HFFc6 (cell line): ENCODE data around the gene TNKS1BP1. TPM values are rescaled to one million over a fixed set of nuclear protein-coding genes. Genes with fewer than 3 reads are reported as not detected.
A peak's percentile ranks its signal among the peaks of the same experiment; 100 is the strongest.

Experiments
- DNase-seq: peaks from one replicate; pipeline ENCODE4 v3.0.0-alpha.2; 2018
- H3K27ac Mint-ChIP-seq: 2 replicates; pipeline ENCODE4 v1.8.0; 2020; ENCODE audit warnings: mild to moderate bottlenecking, mixed read lengths
- H3K27me3 Mint-ChIP-seq: 2 replicates; pipeline ENCODE4 v1.8.0; 2021; ENCODE audit warnings: mild to moderate bottlenecking, moderate library complexity, mixed read lengths; ENCODE audit not compliant: insufficient read depth
- H3K36me3 Mint-ChIP-seq: 2 replicates; pipeline ENCODE4 v1.8.0; 2021; ENCODE audit warnings: low read depth, mixed read lengths
- H3K4me1 Mint-ChIP-seq: 2 replicates; pipeline ENCODE4 v1.8.0; 2020; ENCODE audit warnings: low read depth, mixed read lengths
- H3K4me3 Mint-ChIP-seq: 2 replicates; pipeline ENCODE4 v1.8.0; 2020; ENCODE audit warnings: mild to moderate bottlenecking, moderate library complexity, mixed read lengths
- H3K9me3 Mint-ChIP-seq: 2 replicates; pipeline ENCODE4 v1.8.0; 2020; ENCODE audit warnings: mild to moderate bottlenecking, mixed read lengths
- CTCF ChIP-seq: fragments of 200-600 bp; sonication (generic); IDR thresholded peaks from 2 replicates; pipeline ENCODE4 v1.5.0; 2021; ENCODE audit warnings: antibody characterized with exemption, mild to moderate bottlenecking
- long read RNA-seq: library from polyadenylated mRNA; unstranded; transcript quantifications from one replicate; pipeline ENCODE4 v2.0.0, GENCODE V29; 2019
- total RNA-seq, 6 experiments: library from RNA; stranded (reverse); fragmentation: NEBNext Ultra II Directional; extraction: Animal tissue kit (Norgen Biotek cat#: 25700); gene quantifications; 2 replicates in 1 of 6; 3 replicates in 5 of 6; pipeline ENCODE4 v1.2.3, GENCODE V29; 2021

TNKS1BP1 gene, protein sequence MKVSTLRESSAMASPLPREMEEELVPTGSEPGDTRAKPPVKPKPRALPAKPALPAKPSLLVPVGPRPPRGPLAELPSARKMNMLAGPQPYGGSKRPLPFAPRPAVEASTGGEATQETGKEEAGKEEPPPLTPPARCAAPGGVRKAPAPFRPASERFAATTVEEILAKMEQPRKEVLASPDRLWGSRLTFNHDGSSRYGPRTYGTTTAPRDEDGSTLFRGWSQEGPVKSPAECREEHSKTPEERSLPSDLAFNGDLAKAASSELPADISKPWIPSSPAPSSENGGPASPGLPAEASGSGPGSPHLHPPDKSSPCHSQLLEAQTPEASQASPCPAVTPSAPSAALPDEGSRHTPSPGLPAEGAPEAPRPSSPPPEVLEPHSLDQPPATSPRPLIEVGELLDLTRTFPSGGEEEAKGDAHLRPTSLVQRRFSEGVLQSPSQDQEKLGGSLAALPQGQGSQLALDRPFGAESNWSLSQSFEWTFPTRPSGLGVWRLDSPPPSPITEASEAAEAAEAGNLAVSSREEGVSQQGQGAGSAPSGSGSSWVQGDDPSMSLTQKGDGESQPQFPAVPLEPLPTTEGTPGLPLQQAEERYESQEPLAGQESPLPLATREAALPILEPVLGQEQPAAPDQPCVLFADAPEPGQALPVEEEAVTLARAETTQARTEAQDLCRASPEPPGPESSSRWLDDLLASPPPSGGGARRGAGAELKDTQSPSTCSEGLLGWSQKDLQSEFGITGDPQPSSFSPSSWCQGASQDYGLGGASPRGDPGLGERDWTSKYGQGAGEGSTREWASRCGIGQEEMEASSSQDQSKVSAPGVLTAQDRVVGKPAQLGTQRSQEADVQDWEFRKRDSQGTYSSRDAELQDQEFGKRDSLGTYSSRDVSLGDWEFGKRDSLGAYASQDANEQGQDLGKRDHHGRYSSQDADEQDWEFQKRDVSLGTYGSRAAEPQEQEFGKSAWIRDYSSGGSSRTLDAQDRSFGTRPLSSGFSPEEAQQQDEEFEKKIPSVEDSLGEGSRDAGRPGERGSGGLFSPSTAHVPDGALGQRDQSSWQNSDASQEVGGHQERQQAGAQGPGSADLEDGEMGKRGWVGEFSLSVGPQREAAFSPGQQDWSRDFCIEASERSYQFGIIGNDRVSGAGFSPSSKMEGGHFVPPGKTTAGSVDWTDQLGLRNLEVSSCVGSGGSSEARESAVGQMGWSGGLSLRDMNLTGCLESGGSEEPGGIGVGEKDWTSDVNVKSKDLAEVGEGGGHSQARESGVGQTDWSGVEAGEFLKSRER (N-terminal part only)
- total RNA-seq = 100 to 1,000 TPM; 118 to 134 (median 123) TPM
- long read RNA-seq, partial matches to known transcripts = 9 of 12 reads
- long read RNA-seq, other reads (novel, unspliced or antisense) = 2 of 12 reads

DNA sequence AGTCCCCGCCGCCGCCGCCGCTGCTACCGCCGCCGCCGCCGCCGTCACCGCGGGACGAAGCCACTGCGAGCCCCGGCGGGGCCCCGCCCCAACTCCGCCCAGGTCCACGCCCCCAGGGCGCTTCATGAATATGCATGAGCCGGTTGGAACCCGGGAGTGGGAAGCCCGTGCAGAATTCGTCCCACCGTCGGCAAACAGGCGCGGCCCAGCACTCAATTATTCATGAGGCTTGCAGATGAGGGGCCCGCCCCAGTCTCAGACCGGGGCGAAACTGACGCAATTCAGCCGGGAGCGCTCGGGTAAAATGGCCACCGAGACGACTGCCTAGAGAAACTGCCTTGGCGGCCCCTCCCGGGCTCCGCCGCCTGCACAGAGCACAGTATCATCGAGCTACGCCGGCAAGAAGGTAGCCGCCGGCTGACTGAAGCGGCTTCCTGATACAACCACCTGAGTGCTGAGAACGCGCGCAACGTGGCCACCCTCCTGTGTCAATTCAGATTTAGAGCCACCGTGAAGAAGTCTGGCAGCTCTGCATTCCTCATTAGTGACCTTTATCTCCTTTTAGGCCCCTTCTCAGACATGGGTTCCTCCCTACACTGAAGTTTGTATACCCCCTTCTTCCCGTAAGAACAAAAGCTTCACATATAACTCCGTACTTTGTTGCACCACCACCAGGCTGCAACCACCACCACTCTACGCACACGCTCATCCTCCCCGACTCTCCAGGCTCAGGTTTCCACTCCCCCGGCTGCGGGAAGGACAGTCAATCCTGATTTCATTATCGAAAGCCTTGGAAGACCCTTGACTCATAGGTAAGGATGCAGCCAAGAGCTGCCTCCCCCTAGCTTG, at the start of gene TNKS1BP1:
Gene TNKS1BP1 (minus strand): TSS at position 67 of the 849 bp plus-strand sequence. CDS start 3,067 bp downstream, outside the sequence.
- TF ChIP-seq CTCF = no peak; the same call in 1 of the 2 replicates
- H3K27me3 Mint-ChIP-seq = peaks cover 5% of the 10 kb centered on the region; the same call in 1 of the 2 replicates
- DNase-seq = peak; percentile 95
- peak within 1 kb of the TSS; percentile 93 for H3K4me3 Mint-ChIP-seq
- peaks cover 61% of the 10 kb centered on the region for H3K4me1 Mint-ChIP-seq
- no peaks in the 10 kb centered on the region for H3K9me3 Mint-ChIP-seq
- H3K27ac Mint-ChIP-seq = peak within 1 kb of the TSS; percentile 97
- peaks cover 43% of the 10 kb centered on the region for H3K36me3 Mint-ChIP-seq

DNA sequence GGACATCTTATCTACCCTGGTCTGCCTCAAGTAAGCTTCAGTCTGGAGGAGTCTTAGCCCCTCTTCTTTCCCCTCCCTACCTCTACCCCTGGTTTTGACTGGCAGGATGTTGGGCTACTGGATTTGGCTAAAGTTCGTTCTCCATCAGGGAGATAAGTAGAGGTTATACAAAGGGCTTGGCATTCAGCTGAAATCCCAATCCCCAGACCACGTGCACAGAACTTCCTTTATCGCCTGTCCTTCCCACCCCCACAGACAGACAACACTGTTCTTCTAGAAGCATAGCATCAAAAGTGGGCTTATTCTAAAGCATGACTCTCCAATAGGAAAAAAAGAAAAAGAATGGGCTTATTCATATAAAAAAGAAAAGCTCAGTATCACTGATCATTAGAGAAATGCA, 48.4 kb upstream of the TNKS1BP1 start:
- no peak for TF ChIP-seq CTCF

GRCh38 chr11:57370941-57371340, 46.2 kb upstream of the TNKS1BP1 start:
- Mint-ChIP-seq H3K9me3 (no peaks in the 10 kb centered on the region), H3K27me3 (peaks cover 1% of the 10 kb centered on the region), H3K36me3 (no peaks in the 10 kb centered on the region), H3K27ac (no peak overlapping the region; the same call in 1 of the 2 replicates), H3K4me3 (no peak overlapping the region), H3K4me1 (peaks cover 18% of the 10 kb centered on the region)
- TF ChIP-seq CTCF = no peak
- no peak for DNase-seq

More for the DNA sequence above, 48.4 kb upstream of the TNKS1BP1 start:
- Mint-ChIP-seq H3K36me3 (no peaks in the 10 kb centered on the region), H3K4me3 (no peak overlapping the region), H3K27ac (no peak overlapping the region), H3K27me3 (no peaks in the 10 kb centered on the region; the same call in 1 of the 2 replicates), H3K9me3 (no peaks in the 10 kb centered on the region), H3K4me1 (peaks cover 18% of the 10 kb centered on the region)
- DNase-seq = no peak

GRCh38 chr11:57370251-57370650, 45.5 kb upstream of the TNKS1BP1 start:
- Mint-ChIP-seq H3K27me3 (peaks cover 5% of the 10 kb centered on the region), H3K4me3 (peak overlapping the region; percentile 10; the same call in 1 of the 2 replicates)

More at GRCh38 chr11:57370251-57370650, 45.5 kb upstream of the TNKS1BP1 start:
- DNase-seq = peak; percentile 77
- Mint-ChIP-seq H3K9me3 (no peaks in the 10 kb centered on the region), H3K27ac (peak overlapping the region; percentile 67), H3K4me1 (peaks cover 18% of the 10 kb centered on the region), H3K36me3 (no peaks in the 10 kb centered on the region)
- TF ChIP-seq CTCF = no peak
